Measurements from ENCODE around the gene CD82.

CD82 gene

DNA sequence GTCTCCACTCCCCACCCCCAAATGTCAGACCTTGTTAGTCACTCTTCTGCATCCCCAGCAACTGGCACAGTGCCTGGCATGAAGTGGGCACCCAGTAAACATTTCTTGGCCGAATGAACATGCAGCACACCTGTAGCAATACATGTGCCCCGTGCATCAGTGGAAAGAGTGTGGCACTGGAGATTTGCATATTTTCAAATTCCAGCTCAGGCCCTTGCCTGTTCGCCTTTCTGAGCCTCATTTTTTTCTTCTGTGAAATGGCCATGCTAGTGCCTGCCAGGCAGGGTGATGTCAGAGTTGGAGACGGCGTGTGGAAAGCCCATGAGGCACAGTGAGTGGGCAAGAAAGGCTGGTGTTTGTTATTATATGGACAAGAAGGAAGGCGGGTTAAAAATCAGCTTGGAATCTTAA is 38.7 kb downstream of the CD82 start:
- FAIRE-seq = no peak

DNA sequence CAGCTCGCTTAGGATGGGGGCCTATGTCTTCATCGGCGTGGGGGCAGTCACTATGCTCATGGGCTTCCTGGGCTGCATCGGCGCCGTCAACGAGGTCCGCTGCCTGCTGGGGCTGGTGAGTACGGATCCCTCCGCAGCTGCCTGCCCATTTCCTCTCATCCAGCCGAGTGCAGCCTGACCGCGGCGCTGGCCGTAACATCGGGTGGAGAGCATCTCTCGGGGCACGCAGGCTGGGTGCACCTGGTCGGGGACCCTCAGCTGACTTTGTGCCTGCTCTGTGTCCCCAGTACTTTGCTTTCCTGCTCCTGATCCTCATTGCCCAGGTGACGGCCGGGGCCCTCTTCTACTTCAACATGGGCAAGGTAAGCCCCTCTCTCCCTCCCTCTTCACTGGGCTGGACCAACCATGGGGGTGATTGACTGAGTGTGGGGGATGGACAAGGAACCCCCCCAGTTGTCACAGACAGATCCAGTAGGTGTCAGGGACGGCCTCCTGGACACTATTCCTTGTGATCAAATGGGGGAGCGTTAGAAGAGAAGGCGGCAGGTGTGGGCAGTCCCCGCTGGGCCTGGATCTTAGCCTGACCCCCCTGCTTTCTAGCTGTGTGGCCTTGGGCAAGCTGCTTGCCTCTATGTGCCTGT is 39.7 kb downstream of the CD82 start:
- FAIRE-seq = no peak

DNA sequence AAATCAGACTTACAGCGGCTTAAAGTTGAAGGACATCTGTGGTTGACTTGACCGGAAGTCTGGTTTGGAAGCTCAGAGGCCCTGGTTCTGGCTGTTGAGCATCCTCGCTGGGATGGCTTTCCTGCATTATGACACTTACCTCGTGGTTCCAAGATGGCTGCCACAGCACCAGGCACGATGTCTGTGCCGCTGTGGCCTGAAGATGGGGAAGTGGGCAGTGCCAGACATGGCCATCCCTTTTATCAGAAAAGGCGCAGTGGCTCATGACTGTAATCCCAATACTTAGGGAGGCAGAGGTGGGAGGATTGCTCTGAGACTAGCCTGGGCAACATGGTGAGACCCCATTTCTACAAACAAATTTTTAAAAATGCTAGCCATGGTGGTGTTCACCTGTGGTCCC is 40.5 kb downstream of the CD82 start:
- FAIRE-seq = no peak

DNA sequence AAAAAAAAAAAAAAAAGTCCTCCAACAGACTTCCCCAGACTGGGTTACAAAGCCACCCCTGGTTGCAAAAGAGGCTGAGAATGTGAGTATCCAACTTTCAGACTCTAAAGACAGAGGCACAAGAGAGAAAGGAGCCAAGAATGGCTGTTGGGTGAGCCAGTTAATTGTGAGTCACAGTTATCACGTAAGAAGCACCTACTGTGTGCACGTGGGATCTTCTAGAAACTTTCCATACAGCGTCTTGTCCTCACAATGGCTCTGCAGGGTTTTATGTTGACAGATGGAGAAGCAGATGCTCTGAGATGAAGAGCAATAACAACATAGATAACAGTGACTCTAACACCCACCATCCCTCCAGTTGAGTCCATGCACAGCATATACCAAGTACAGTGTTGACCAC is 41.0 kb downstream of the CD82 start:
- FAIRE-seq = no peak

GRCh38 chr11:44607319-44607962 is 42.0 kb downstream of the CD82 start:
- FAIRE-seq = no peak

DNA sequence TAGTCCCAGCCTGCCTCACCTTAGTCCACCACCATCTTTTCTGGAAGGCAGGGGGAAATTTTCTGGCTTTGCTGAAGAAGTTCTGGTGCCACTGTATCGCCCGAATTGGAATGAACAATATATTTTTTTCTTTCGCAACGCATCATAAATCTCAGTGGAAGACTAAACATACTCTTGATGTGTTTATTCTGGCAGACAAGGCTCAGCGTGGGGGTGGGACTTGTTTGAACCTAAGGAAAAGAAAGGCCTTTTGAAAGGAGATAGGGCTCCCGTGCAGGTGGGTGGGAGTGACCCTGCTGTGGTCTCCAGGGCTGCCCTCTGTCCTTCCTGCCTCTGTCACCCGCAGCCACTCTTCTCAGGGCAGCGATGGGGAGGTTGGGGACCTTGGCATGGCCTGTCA is 42.5 kb downstream of the CD82 start:
- FAIRE-seq = no peak

DNA sequence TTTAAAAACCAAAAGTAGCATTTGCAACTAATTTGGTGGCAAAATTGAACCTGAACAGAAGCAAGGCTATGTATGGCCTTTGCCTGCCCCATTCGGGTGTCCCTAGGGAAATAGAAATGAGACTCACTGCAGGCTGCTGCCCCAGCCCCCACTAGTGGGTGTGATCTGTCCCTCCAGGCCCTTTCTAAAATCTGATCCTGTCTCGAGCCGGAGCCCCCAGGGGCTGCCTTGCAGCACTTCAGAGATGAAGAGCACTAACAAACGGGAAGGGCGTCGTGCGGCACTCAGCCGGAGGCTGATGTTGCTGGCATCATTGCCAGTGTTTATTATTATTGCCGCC is 43.2 kb downstream of the CD82 start:
- no peak for FAIRE-seq

GRCh38 chr11:44608991-44609782 is 43.7 kb downstream of the CD82 start:
- no peak for FAIRE-seq

DNA sequence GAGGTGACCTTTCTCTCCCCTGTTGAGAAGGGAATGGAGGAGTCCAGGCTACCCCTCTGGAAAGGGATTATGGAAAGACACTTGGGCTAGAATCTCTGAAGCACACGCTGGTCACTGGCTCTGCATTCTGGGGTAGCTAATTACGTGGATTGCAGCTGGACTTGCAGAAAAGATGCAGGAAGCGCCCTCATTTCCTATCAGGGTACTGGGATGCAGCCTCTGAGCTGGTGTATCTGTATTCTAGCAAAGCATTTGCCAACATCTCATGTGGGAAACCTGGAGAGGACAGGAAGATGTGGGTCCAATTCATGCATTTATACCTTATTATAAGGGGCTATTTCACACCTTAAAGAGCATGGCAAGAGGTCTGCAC is 44.3 kb downstream of the CD82 start:
- FAIRE-seq = no peak

DNA sequence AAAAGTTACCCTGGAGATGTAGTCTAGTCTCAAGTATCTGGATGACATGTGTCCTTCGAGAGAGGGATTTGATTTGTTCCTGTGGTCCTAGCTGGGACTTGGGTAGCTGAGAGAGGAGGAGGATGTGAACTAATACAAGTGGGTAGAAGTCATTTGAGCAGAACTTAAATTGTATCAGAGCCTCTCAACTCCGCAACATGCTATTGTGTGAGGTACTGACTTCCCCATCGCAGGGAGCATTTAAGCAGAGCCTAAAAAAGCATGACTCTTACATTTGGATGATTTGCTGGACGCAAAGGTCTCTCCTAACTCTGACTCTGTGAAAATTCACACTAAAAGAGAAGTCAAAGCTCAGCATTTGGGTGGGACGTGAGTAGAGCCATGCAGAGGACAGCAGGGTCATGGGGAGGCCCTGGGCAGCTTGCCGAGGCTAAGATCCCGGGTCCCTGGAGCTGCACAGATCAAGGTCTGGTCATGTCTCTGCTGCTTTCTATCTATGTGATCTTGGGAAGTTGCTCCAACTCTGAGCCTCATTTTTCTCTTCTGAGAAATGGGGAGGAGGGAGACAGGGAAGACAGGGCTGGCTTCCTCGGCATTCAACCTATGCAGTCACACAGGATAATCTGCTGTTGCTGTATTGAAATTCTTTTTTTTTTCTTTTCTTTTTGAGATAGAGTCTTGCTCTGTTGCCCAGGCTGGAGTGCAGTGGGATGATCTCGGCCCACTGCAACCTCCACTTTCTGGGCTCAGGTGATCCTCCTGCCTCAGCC is 44.9 kb downstream of the CD82 start:
- no peak for FAIRE-seq

GRCh38 chr11:44611088-44611487 is 45.6 kb downstream of the CD82 start:
- FAIRE-seq = no peak

DNA sequence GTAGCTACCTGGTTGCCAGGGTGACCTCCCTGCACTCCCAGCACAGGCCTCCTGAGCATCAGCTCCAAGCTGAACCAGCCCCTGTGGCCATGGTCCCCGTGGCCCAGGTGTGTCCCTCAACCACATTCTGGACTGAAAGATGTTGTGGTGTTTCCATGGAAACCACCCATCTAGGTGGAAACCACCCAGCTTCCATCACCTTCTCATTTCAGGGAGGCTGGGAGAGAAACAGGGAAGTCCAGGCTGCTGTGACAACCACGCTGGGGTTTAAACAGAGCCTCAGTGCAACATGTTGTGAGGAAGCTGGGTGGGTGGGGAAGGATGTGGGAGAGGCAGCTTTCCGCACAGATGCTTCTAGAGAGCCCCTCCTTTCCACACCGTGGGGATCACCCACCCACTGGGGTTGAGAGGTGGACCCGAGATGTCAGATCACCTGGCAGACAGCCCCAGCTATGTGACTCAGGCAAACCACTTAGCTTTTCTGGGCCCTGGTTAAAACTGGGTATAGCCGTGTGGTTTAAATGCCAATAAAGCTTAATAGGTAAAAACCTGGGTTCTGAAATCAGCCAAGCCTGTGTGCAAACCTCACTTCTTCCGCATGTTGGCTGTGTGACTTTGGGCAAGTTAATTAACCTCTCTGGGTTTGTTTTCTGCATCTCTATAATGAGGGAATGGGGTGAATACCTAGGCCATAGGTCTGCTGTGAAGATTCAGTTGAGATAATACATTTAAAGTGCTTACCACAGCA is 46.4 kb downstream of the CD82 start:
- no peak for FAIRE-seq

DNA sequence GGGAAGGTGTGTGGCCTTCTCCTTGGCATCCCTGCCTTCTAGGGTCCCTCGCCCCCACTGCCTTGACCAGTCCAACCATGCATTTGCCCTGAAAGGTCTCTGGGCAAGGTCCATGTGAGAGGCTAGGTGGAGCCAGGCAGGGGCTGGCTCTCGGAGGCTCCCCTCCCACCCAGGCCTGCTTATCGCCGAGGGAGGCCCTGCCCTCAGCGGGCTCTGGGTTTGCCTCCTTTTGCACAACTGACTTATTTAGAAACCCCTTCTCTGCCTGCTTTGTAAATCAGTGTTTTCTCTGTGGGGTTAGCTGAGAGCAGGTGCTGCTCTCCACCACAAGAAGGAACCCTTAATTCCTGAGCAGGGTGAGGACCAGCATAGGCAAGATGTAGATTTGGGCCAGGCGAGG is 47.7 kb downstream of the CD82 start:
- FAIRE-seq = no peak

- FAIRE-seq = no peak
Measured at GRCh38 chr11:44614281-44614775, 48.9 kb downstream of the CD82 start.

- FAIRE-seq = no peak
Measured at GRCh38 chr11:44615041-44615755, 49.7 kb downstream of the CD82 start.

GRCh38 chr11:44615913-44616791 is 50.7 kb downstream of the CD82 start:
- no peak for FAIRE-seq

DNA sequence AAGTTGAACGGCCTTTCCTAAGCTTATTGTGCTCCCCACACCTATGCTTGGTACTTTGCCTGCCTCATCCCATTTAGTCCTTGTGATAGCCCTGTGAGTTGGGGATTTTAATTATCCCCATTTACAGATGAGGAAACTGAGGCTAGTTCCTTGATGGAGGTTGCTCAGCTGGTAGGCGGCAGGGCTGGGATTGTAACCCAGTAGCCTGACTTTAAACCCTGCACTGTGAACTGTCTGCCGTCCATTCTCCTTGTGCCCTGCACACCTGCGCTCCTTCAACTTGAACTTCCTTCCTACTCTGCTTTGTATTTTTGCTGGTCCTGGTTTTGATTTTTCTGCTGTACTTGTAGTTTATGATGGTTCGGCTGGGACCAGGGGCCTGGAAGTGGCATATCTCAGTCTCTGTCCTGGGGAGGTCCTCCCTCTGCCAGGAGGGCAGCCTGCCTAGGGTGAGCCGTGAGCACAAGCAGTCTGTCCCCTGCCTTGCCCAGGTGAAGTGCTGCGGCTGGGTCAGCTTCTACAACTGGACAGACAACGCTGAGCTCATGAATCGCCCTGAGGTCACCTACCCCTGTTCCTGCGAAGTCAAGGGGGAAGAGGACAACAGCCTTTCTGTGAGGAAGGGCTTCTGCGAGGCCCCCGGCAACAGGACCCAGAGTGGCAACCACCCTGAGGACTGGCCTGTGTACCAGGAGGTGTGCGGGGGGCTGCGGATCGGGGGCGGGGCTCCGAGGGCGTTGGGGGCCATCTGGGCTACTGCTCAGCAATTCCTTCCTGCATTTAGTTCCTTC is 52.4 kb downstream of the CD82 start:
- no peak for FAIRE-seq

DNA sequence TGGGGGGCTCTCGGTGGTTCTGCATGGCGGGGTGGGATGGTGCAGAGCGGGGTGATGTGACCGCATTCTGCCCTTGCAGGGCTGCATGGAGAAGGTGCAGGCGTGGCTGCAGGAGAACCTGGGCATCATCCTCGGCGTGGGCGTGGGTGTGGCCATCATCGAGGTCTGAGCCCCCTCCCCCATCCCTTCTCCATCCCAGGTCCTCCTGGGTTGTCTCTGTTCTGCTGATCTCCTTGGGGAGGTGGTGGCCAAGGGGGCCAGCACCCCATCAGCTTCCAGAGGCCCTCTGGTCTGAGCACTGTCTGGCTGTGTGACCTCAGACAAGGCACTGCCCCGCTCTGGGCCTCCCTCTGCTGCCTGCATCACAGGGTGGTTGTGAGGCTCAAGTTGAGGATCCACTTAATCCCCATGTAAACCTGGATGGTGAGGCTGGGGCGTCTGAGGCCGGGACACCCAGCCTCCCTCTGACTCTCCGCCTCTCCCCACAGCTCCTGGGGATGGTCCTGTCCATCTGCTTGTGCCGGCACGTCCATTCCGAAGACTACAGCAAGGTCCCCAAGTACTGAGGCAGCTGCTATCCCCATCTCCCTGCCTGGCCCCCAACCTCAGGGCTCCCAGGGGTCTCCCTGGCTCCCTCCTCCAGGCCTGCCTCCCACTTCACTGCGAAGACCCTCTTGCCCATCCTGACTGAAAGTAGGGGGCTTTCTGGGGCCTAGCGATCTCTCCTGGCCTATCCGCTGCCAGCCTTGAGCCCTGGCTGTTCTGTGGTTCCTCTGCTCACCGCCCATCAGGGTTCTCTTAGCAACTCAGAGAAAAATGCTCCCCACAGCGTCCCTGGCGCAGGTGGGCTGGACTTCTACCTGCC is 53.3 kb downstream of the CD82 start:
- FAIRE-seq = no peak

GRCh38 chr11:44620328-44620725 is 54.9 kb downstream of the CD82 start:
- no peak for FAIRE-seq
